ENCODE data around the gene CACNA1C. TPM values are rescaled to one million over a fixed set of nuclear protein-coding genes. Genes with fewer than 3 reads are reported as not detected.

Gene CACNA1C
- total RNA-seq, 4 donors from 2014 or later, result 5.2 to 12.9 (median 6.3) TPM

DNA sequence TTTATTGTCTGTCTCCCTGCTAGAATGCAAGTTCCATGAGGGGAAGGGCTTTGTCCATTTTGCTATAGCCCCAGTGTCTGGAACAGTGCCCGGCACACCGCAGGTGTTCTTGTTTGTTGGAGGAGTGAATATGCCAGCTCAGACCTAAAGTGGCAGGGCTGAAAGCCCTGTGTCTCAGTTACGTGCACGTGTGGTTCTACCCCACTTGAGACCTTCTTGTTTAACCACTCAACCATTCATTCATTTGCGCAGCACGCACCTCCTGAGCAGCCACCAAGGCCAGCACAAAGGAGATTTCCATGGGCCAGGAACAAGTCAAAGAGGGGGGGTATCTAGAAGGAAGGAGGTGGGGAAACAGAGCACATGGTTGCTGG is 404.0 kb downstream of the CACNA1C start:
- 95 to 97% methylated on average over 6 of the region's 6 CpGs for WGBS, 2 donors

DNA sequence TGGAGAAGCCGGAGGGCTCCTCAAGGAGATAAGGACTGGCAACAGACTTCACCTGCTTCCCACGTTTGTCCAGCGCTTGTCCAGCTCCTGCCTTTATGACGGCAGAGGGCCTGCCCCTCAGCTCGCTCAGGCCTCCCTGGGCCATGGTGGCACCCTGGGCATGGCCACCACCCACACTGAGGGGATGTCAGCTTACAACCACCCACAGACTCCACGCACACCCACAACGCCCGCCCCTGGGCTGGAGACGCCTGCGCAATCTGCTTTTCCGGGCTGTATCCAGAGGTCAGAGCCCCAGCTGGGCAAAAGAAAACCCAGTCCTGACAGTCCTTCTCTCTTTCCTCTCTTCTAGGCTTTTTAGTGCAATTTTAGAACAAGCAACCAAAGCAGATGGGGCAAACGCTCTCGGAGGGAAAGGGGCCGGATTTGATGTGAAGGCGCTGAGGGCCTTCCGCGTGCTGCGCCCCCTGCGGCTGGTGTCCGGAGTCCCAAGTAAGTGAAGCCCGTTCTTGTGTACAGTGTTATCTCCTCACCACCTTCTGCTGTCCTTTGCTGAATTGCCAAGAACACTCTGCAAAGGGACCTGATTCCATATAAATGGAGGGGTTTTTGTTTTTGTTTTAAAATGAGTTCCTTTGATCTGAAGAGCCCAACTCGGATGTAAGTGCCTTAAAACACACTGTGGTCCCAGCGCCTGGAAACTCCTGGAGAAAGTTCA is 404.6 kb downstream of the CACNA1C start:
- Histone ChIP-seq H3K4me3 (no peak overlapping the region), H3K9me3 (no peaks in the 10 kb centered on the region), H3K4me1 (no peaks in the 10 kb centered on the region), H3K27me3 (no peaks in the 10 kb centered on the region), H3K27ac (no peak overlapping the region), H3K36me3 (peaks cover 0 to 5% (median 0%) of the 10 kb centered on the region in 3 donors)
- DNase-seq (ENCODE audit: low spot score in 2 of 2), result no peak
- TF ChIP-seq POLR2A (IDR thresholded peaks at IDR 0.05) (no peak), EP300 (IDR thresholded peaks at IDR 0.05) (no peak)
- TF ChIP-seq, protein P1, sequence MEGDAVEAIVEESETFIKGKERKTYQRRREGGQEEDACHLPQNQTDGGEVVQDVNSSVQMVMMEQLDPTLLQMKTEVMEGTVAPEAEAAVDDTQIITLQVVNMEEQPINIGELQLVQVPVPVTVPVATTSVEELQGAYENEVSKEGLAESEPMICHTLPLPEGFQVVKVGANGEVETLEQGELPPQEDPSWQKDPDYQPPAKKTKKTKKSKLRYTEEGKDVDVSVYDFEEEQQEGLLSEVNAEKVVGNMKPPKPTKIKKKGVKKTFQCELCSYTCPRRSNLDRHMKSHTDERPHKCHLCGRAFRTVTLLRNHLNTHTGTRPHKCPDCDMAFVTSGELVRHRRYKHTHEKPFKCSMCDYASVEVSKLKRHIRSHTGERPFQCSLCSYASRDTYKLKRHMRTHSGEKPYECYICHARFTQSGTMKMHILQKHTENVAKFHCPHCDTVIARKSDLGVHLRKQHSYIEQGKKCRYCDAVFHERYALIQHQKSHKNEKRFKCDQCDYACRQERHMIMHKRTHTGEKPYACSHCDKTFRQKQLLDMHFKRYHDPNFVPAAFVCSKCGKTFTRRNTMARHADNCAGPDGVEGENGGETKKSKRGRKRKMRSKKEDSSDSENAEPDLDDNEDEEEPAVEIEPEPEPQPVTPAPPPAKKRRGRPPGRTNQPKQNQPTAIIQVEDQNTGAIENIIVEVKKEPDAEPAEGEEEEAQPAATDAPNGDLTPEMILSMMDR (IDR thresholded peaks at IDR 0.05), result no peak
- WGBS, 2 donors, result 82 to 84% methylated on average over 23 of the region's 23 CpGs

More for the DNA sequence above, 404.0 kb downstream of the CACNA1C start:
- TF ChIP-seq, protein P1 (IDR thresholded peaks at IDR 0.05), result no peak
- no peak for TF ChIP-seq POLR2A (IDR thresholded peaks at IDR 0.05)
- no peak for TF ChIP-seq EP300 (IDR thresholded peaks at IDR 0.05)
- no peak overlapping the region for H3K4me3 ChIP-seq
- no peak overlapping the region for H3K27ac ChIP-seq
- no peaks in the 10 kb centered on the region for H3K4me1 ChIP-seq
- H3K27me3 ChIP-seq, result no peaks in the 10 kb centered on the region
- no peaks in the 10 kb centered on the region for H3K9me3 ChIP-seq
- H3K36me3 ChIP-seq, result peaks cover 0 to 1% (median 0%) of the 10 kb centered on the region in 3 donors
- DNase-seq (ENCODE audit: low spot score in 2 of 2), result no peak

DNA sequence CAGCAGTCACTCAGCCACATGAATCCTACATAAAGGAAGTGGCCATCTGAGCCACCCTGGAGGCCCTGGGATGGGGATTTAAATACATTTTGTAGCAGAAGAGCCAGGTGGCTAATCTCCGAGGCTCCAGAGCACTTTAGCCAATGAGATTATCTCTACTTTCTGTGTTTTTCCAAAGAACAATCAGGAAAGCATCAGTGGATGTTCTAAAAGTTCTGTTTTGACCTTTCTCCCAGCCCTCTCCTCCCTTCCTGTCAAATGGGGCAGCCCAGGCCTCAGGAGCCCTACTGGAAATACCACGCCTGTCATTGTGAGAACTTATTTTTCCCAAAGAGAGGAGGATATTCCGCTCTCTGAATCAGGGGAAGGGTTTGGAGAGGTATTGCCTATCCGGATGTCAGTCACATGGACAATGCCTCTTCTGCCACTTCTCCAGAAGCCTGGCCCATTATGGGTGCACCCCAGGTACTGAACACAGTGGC is 405.2 kb downstream of the CACNA1C start:
- Histone ChIP-seq H3K9me3 (no peaks in the 10 kb centered on the region), H3K27ac (no peak overlapping the region), H3K27me3 (no peaks in the 10 kb centered on the region), H3K36me3 (peaks cover 0 to 5% (median 0%) of the 10 kb centered on the region in 3 donors), H3K4me3 (no peak overlapping the region), H3K4me1 (no peaks in the 10 kb centered on the region)
- 65 to 68% methylated on average over 4 of the region's 4 CpGs for WGBS, 2 donors
- DNase-seq (ENCODE audit: low spot score in 2 of 2), result no peak
- no peak for TF ChIP-seq EP300 (IDR thresholded peaks at IDR 0.05)
- no peak for TF ChIP-seq POLR2A (IDR thresholded peaks at IDR 0.05)
- TF ChIP-seq, protein P1 (IDR thresholded peaks at IDR 0.05), result no peak

DNA sequence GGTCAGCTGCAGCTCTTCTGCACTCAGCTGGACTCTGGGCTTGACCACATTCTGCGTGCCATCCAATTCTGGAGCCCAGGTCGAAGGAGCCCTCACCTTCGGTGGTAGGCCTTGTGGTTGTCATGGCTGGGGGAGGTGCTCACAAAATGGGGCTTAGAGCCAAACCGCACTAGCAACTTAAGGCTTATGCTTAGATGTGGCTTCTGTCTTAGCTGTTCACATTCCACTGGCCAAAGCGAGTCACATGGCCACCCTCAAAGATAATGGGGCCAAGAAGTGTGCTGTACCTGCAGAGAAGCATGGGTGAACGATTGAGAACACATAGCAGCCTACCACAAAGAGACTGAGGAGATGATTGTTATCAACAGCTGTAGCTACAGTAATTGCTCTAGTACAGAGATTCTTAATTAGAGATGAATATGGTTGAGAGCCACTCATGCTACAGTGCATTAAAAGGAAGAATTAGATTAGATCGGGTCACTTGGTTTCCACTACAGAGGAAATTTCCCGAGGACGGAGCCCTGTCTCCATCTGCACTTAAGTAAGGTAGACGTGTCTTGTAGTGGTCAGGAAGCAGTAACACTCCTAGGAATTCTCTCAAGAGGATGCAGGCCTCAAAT is 407.4 kb downstream of the CACNA1C start:
- Histone ChIP-seq H3K27ac (no peak overlapping the region), H3K36me3 (peaks cover 0 to 5% (median 0%) of the 10 kb centered on the region in 3 donors), H3K27me3 (no peaks in the 10 kb centered on the region), H3K9me3 (no peaks in the 10 kb centered on the region), H3K4me1 (no peaks in the 10 kb centered on the region), H3K4me3 (no peak overlapping the region)
- no peak for DNase-seq (ENCODE audit: low spot score in 2 of 2)
- TF ChIP-seq POLR2A (IDR thresholded peaks at IDR 0.05), result no peak
- TF ChIP-seq, protein P1 (IDR thresholded peaks at IDR 0.05), result no peak
- no peak for TF ChIP-seq EP300 (IDR thresholded peaks at IDR 0.05)
- 93% methylated on average over 10 of the region's 10 CpGs for WGBS, 2 donors

DNA sequence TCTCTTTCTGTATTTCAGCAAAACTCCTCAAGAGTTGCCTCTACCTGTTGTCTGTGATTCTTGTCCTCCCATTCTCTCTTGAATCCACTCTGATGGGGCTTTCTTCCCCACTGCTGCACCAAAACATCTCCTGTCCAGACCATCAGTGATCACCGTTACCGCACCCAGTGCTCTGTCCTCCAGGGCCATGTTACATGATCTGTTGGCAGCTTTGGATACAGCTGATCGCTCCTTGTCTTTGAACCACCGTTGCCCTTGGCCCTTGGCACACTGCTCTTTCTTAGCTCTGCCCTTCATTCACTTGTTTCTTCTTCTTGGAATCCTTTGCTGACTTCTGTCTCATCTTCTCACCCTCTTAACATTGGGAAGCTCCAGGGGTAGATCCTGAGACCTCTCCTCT is 408.3 kb downstream of the CACNA1C start:
- Histone ChIP-seq H3K9me3 (no peaks in the 10 kb centered on the region), H3K27me3 (no peaks in the 10 kb centered on the region), H3K27ac (no peak overlapping the region), H3K4me1 (no peaks in the 10 kb centered on the region), H3K36me3 (peaks cover 0 to 5% (median 0%) of the 10 kb centered on the region in 3 donors), H3K4me3 (no peak overlapping the region)
- whole genome bisulfite sequencing, 2 donors, result 93 to 94% methylated on average over 4 of the region's 4 CpGs
- TF ChIP-seq, protein P1 (IDR thresholded peaks at IDR 0.05), result no peak
- TF ChIP-seq EP300 (IDR thresholded peaks at IDR 0.05) (no peak), POLR2A (IDR thresholded peaks at IDR 0.05) (no peak)
- DNase-seq (ENCODE audit: low spot score in 2 of 2), result no peak

All from tibial nerve (tissue), 4 donors.